G401.6 (cell line): ENCODE results near the gene DCDC2.
A peak's percentile ranks its signal among the peaks of the same experiment; 100 is the strongest.
"Not testable (repeated sequence)": the region's sequence is repeated elsewhere in the genome, so short reads cannot be mapped to it uniquely, and the experiment has no call there.

Source experiments
- FAIRE-seq: peaks from 2 replicates; lab custom pipeline; 2012; peaks lifted over from hg19 to GRCh38; lab: Jason Lieb, UNC

DCDC2 gene

GRCh38 chr6:24324617-24325016 is 33.2 kb downstream of the DCDC2 start:
- no peak for FAIRE-seq

- FAIRE-seq, result no peak
These were observed 34.1 kb downstream of the DCDC2 start for GRCh38 chr6:24323632-24324337.

DNA sequence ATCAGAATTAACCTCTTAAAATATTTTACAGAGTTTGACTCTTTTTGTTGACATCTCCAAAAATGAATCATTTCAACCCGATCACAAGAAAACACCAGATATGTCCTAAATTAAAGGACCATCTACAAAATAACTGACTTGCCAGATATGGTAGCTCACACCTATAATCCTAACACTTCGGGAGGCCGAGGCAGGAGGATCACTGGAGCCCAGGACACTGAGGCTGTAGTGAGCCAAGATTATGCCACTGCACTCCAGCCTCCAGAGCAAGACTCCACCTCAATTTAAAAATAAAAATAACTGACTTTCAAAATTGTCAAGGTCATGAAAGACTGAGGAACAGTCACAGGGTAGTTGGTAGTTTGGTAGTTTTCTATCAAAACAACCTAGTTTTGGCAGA is 34.9 kb downstream of the DCDC2 start:
- no peak for FAIRE-seq

DNA sequence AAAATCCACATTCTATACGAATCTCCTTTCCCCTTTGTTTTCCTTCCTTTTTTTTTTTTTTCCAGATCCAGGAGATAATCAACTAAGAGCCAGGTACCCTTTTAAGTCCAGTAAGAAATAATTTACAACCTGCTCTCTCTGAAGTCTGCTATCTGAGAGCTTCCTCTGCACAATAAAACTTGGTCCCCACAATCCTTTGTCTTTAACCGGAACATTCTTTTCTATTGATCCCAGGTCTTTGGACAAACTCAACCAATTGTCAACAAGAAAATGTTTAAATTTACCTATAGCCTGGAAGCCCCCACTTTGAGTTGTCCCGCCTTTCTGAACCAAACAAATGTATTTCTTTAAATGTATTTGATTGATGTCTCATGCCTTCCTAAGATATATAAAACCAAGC is 35.4 kb downstream of the DCDC2 start:
- FAIRE-seq, result not testable (repeated sequence)

GRCh38 chr6:24321538-24322162 is 36.2 kb downstream of the DCDC2 start:
- no peak for FAIRE-seq

GRCh38 chr6:24313251-24314141 is 44.4 kb downstream of the DCDC2 start:
- no peak for FAIRE-seq

DNA sequence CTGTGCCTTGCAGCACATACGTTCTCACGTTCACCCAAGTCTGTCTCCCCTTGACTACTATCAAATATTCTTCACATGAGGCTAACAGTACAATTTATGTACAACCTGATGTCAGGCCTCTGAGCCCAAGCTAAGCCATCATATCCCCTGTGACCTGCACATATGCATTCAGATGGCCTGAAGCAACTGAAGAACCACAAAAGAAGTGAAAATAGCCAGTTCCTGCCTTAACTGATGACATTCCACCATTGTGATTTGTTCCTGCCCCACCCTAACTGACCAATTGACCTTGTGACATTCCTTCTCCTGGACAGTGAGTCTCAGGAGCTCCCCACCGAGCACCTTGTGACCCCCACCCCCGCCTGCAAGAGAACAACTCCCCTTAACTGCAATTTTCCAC is 46.1 kb downstream of the DCDC2 start:
- not testable (repeated sequence) for FAIRE-seq

DNA sequence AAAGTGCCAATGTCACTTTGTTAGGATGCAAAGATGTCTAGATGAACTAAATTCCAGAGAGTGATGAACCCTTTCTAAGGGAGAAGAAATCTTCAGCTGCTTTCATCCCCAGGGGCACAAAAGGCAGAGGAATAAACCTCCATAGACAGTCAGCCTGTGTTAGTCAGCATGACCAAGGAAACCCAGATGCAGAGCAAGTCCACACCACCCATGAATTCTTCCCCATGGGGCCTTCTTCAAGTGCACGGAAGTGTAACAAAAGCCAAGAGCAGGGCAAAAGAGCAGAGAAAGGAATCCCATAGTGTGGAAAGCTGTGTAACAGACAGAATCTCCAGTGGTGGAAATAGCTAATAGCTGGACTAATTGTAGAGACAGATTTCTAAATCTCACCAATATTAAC is 50.0 kb downstream of the DCDC2 start:
- FAIRE-seq, result no peak

- no peak for FAIRE-seq
These were observed 50.9 kb downstream of the DCDC2 start for GRCh38 chr6:24306936-24307335.

GRCh38 chr6:24306038-24306437 is 51.8 kb downstream of the DCDC2 start:
- no peak for FAIRE-seq

DNA sequence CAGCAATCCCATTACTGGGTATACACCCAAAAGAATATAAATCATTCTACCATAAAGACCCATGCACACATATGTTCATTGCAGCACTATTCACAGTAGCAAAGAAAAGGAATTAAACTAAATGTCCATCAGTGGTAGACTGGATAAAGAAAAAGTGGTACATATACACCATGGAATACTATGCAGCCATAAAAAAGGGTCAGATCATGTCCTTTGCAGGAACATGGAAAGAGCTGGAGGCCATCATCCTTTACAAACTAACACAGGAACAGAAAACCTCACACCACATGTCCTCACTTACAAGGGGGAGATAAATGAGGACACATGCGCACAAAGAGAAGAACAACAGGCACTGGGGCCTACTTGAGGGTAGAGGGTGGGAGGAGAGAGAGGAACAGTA is 60.9 kb downstream of the DCDC2 start:
- no peak for FAIRE-seq

DNA sequence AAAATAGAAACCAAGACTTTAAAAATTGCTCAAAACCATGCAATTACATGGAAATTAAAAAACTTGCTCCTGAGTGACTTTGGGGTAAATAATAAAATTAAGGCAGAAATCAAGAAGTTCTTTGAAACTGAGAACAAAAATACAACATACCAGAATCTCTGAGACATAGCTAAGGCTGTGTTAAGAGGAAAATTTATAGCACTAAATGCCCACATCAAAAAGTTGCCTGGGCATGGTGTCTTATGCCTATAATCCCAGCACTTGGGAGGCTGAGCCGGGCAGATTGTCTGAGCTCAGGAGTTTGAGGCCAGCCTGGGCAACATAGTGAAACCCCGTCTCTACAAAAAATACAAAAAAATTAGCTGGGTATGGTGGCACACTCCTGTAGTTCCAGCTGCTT is 64.0 kb downstream of the DCDC2 start:
- not testable (repeated sequence) for FAIRE-seq

- FAIRE-seq, result no peak
These were observed 70.6 kb downstream of the DCDC2 start for GRCh38 chr6:24287239-24287638.

DNA sequence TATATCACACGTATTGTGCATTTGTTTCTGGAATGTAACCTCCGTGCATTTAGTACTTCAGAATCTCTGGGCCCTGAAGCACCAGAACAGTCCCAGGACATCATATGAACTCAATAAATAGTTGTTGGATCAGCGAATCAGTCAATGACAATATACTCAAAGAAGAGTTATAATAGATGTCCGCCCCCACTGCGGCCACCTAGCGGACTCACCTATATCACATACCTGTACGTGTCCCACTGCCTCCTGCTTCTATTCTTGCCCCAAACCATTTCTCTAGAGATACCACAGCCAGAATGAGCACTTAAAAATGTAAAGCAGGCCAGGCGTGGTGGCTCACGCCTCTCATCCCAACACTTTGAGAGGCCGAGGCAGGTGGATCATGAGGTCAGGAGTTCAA is 73.9 kb downstream of the DCDC2 start:
- FAIRE-seq, result no peak

GRCh38 chr6:24283043-24283985 is 74.5 kb downstream of the DCDC2 start:
- FAIRE-seq, result peak; percentile 93

GRCh38 chr6:24274441-24275083 is 83.3 kb downstream of the DCDC2 start:
- FAIRE-seq, result peak; percentile 97

DNA sequence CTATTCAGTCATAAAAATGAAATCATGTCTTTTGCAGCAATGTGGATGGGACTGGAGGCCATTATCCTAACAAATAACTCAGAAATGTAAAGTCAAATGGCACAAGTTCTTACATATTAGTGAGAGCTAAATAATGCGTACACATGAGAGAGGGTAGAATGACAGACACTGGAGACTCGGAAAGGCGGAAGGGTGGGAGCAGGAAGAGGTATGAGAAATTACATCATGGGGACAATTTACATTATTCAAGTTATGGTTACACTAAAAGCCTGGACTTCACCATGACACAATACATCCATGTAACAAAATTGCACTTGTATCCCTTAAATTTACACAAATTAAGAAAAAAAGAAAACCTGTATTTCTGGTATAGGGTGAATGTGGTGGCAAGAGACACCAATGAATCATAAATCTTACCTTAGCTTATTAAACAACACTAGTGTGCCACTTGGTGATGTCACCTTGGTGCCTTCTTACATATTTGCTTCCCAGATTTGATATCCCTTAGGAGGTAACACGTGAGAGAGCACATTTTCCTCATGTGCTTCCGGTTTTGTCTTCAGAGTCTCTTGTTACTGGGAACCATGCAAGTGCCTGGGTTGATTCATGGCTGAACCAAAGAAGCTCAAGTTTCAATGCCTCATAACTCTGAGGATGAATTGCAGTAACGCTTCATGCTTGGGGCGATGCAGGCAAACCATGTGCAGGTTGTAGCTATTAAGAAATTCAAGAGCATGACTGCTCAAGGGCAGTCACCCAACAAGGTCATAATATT is 84.6 kb downstream of the DCDC2 start:
- no peak for FAIRE-seq

- no peak for FAIRE-seq
These were observed 85.3 kb downstream of the DCDC2 start for GRCh38 chr6:24272553-24272952.

DNA sequence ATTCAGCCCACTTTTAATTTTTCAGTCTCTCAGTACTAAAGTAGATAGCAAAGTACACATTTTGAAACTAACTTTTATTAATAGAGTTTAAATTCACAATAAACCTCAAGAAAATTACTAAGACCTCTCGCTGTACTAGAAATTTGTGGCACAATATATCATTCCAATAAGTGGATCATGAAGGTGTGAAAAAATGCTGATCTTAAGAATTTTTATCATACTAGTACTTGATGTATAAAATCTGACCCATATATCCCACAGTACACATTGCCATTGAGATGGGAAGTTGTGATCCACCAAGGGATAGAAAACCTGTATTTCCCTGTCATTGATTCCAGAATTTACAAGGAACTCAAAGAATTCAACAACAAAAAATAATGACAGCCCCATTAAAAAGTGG is 85.7 kb downstream of the DCDC2 start:
- FAIRE-seq, result no peak

GRCh38 chr6:24270011-24270410 is 87.8 kb downstream of the DCDC2 start:
- no peak for FAIRE-seq

- not testable (repeated sequence) for FAIRE-seq
These were observed 99.6 kb downstream of the DCDC2 start for GRCh38 chr6:24258214-24258613.
